ENCODE measurements around the gene KCNC1.

GRCh38 chr11:17716807-17717206 lies 17.8 kb upstream of the KCNC1 start:
- TF ChIP-seq CTCF (IDR thresholded peaks at IDR 0.05) (no peak), ESRRA (CRISPR knock-in tag; IDR thresholded peaks at IDR 0.05; ENCODE audit: borderline replicate concordance) (no peak), HMGA2 (CRISPR knock-in tag; IDR thresholded peaks at IDR 0.05) (no peak), NR1H2 (CRISPR knock-in tag; IDR thresholded peaks at IDR 0.05) (no peak), TCF7 (CRISPR knock-in tag; IDR thresholded peaks at IDR 0.05; ENCODE audit: low read depth) (no peak)
- TF ChIP-seq, protein P1, sequence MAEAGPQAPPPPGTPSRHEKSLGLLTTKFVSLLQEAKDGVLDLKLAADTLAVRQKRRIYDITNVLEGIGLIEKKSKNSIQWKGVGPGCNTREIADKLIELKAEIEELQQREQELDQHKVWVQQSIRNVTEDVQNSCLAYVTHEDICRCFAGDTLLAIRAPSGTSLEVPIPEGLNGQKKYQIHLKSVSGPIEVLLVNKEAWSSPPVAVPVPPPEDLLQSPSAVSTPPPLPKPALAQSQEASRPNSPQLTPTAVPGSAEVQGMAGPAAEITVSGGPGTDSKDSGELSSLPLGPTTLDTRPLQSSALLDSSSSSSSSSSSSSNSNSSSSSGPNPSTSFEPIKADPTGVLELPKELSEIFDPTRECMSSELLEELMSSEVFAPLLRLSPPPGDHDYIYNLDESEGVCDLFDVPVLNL (CRISPR knock-in tag; IDR thresholded peaks at IDR 0.05; ENCODE audit: borderline replicate concordance, low read depth), result no peak
